GM23338 (cell line): ENCODE data around the gene AGPAT4. TPM values are rescaled to one million over a fixed set of nuclear protein-coding genes. Genes with fewer than 3 reads are reported as not detected.

ENCODE experiments used
- ATAC-seq: fragments of 200-7000 bp; cut with Tn5 transposase; 3 replicates; pipeline ENCODE4 v1.9.1; 2020
- DNase-seq: peaks from one replicate; pipeline ENCODE4 v3.0.0-alpha.2; 2015; ENCODE audit warnings: low spot score
- H2AFZ ChIP-seq: fragments of 200-600 bp; sonication (generic); 2 replicates; pipeline ENCODE4 v1.8.0; 2016; ENCODE audit warnings: antibody characterized with exemption, mild to moderate bottlenecking, moderate library complexity
- H3F3A ChIP-seq: fragments of 200-600 bp; sonication (generic); replicated peaks from 2 replicates; pipeline ENCODE4 v1.8.0; 2017; ENCODE audit warnings: antibody characterized with exemption, mixed run types, low read depth
- H3K27ac ChIP-seq: fragments of 200-600 bp; sonication (generic); 2 replicates; pipeline ENCODE4 v1.6.1; 2016; ENCODE audit warnings: low read depth
- H3K27me3 ChIP-seq: fragments of 200-600 bp; sonication (generic); 2 replicates; pipeline ENCODE4 v1.8.0; 2016; ENCODE audit warnings: mild to moderate bottlenecking, mixed run types, moderate library complexity; ENCODE audit not compliant: insufficient read depth
- H3K36me3 ChIP-seq: fragments of 200-600 bp; sonication (generic); 2 replicates; pipeline ENCODE4 v1.8.0; 2016; ENCODE audit warnings: mild to moderate bottlenecking; ENCODE audit not compliant: insufficient read depth
- H3K4me1 ChIP-seq: fragments of 200-600 bp; sonication (generic); 2 replicates; pipeline ENCODE4 v1.8.0; 2016; ENCODE audit warnings: mild to moderate bottlenecking, moderate library complexity; ENCODE audit not compliant: insufficient read depth
- H3K4me2 ChIP-seq: fragments of 200-600 bp; sonication (generic); 2 replicates; pipeline ENCODE4 v1.7.1; 2017; ENCODE audit warnings: mixed run types
- H3K4me3 ChIP-seq: fragments of 200-600 bp; sonication (generic); 2 replicates; pipeline ENCODE4 v1.6.1; 2016; ENCODE audit warnings: mixed run types
- H3K79me2 ChIP-seq: fragments of 200-600 bp; sonication (generic); replicated peaks from 2 replicates; pipeline ENCODE4 v1.8.0; 2017; ENCODE audit warnings: mild to moderate bottlenecking; ENCODE audit not compliant: insufficient read depth
- H3K9me2 ChIP-seq: fragments of 200-600 bp; sonication (generic); 2 replicates; pipeline ENCODE4 v1.8.0; 2017; ENCODE audit not compliant: insufficient read depth
- H4K20me1 ChIP-seq: fragments of 200-600 bp; sonication (generic); replicated peaks from 2 replicates; pipeline ENCODE4 v1.8.0; 2017; ENCODE audit warnings: mild to moderate bottlenecking; ENCODE audit not compliant: insufficient read depth
- H3K27ac Mint-ChIP-seq: 2 replicates; pipeline ENCODE4 v1.8.0; 2020; ENCODE audit warnings: inconsistent platforms, mild to moderate bottlenecking, moderate library complexity, mixed read lengths
- H3K27me3 Mint-ChIP-seq: 3 replicates; pipeline ENCODE4 v1.8.0; 2022; ENCODE audit warnings: low read depth, mild to moderate bottlenecking, moderate library complexity, mixed read lengths, inconsistent platforms; ENCODE audit not compliant: insufficient read depth, poor library complexity
- H3K36me3 Mint-ChIP-seq: 3 replicates; pipeline ENCODE4 v1.8.0; 2021; ENCODE audit warnings: low read depth, mild to moderate bottlenecking, inconsistent platforms, moderate library complexity, mixed read lengths
- H3K4me1 Mint-ChIP-seq: 3 replicates; pipeline ENCODE4 v1.8.0; 2020; ENCODE audit warnings: mild to moderate bottlenecking, inconsistent platforms, mixed read lengths
- H3K4me3 Mint-ChIP-seq: 3 replicates; pipeline ENCODE4 v1.8.0; 2021; ENCODE audit warnings: moderate library complexity, mild to moderate bottlenecking, inconsistent platforms, mixed read lengths
- H3K9me3 Mint-ChIP-seq: 3 replicates; pipeline ENCODE4 v1.8.0; 2020; ENCODE audit warnings: moderate library complexity, mild to moderate bottlenecking, inconsistent platforms, mixed read lengths
- EZH2 ChIP-seq: fragments of 200-600 bp; sonication (generic); IDR thresholded peaks from one replicate; pipeline ENCODE4 v1.8.0; 2017; ENCODE audit warnings: antibody characterized with exemption, mild to moderate bottlenecking, low read depth; ENCODE audit not compliant: unreplicated experiment
- EZH2phosphoT487 ChIP-seq: fragments of 200-600 bp; sonication (generic); IDR thresholded peaks from one replicate; pipeline ENCODE4 v1.8.1; 2018; ENCODE audit warnings: antibody characterized with exemption; ENCODE audit not compliant: unreplicated experiment
- JUNB ChIP-seq: IDR thresholded peaks from one replicate; pipeline ENCODE4 v1.6.1; 2016; ENCODE audit warnings: antibody characterized with exemption; ENCODE audit not compliant: unreplicated experiment
- NANOG ChIP-seq: IDR thresholded peaks from 2 replicates; pipeline ENCODE4 v1.6.1; 2016; ENCODE audit warnings: antibody characterized with exemption, borderline replicate concordance
- POLR2AphosphoS5 ChIP-seq: IDR thresholded peaks from 2 replicates; pipeline ENCODE4 v1.6.1; 2016; ENCODE audit warnings: antibody characterized with exemption, low read depth
- ZNF114 ChIP-seq: fragments of 250-450 bp; sonication (Bioruptor Pico); IDR thresholded peaks from 2 replicates; pipeline ENCODE4 v1.5.0; 2020; ENCODE audit warnings: mild to moderate bottlenecking, moderate library complexity
- polyA plus RNA-seq: library from polyadenylated mRNA; unstranded; fragments of >200 nt; fragmentation: Nextera tagmentation; extraction: Ambion mirVana; gene quantifications from 2 replicates; pipeline ENCODE4 v1.2.1, GENCODE V29; 2016
- total RNA-seq: library from RNA; depleted of rRNA; stranded (reverse); fragments of >200 nt; shearing (Covaris generic); gene quantifications from 2 replicates; pipeline ENCODE4 v1.2.3, GENCODE V29; 2014
- TF ChIP-seq, protein P1 (sequence below): fragments of 250-450 bp; sonication (Bioruptor Pico); IDR thresholded peaks from 2 replicates; pipeline ENCODE4 v1.5.0; 2020; ENCODE audit warnings: mild to moderate bottlenecking, moderate library complexity

AGPAT4 gene
- total and polyA plus RNA-seq, 2 experiments from 2014 or later: 8.9 to 19.3 TPM

DNA sequence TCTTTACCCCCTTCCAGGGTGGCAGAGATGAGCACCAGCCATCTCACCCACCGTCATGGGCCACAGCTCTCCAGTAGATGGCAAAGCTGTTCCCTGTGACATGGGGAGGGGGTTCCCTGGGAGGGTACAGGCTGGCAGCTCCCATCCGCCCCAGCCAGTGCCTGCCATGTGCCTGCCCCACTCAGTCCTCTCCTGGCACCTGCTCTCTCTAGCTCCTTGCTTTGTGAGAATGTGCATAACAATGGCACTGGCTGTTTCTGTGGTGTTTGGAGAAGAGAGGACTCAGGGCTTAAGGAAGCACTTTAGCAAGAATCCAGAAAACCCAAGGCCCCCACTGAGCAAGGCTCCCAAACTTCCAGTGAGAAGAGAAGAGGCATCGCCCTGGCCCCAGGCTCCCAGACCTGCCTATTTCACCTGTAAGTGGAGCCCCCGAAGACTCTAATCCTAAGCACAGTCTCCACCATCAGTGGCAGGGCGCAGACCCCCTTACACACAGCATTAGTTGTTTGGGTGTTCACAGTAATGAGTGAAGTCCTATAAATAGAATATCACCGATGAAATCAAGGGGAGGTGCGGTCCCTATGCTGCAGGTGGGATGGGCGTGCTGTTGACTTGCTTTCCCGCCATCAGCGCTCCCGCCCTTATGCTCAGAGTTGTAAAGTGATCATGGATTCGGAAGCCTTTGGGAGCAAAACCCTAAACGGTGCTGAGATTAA is 110.2 kb downstream of the AGPAT4 start:
- TF ChIP-seq POLR2AphosphoS5 (no peak), JUNB (no peak), EZH2 (no peak), EZH2phosphoT487 (no peak), NANOG (no peak), ZNF114 (CRISPR knock-in tag) (no peak)
- TF ChIP-seq, protein P1, sequence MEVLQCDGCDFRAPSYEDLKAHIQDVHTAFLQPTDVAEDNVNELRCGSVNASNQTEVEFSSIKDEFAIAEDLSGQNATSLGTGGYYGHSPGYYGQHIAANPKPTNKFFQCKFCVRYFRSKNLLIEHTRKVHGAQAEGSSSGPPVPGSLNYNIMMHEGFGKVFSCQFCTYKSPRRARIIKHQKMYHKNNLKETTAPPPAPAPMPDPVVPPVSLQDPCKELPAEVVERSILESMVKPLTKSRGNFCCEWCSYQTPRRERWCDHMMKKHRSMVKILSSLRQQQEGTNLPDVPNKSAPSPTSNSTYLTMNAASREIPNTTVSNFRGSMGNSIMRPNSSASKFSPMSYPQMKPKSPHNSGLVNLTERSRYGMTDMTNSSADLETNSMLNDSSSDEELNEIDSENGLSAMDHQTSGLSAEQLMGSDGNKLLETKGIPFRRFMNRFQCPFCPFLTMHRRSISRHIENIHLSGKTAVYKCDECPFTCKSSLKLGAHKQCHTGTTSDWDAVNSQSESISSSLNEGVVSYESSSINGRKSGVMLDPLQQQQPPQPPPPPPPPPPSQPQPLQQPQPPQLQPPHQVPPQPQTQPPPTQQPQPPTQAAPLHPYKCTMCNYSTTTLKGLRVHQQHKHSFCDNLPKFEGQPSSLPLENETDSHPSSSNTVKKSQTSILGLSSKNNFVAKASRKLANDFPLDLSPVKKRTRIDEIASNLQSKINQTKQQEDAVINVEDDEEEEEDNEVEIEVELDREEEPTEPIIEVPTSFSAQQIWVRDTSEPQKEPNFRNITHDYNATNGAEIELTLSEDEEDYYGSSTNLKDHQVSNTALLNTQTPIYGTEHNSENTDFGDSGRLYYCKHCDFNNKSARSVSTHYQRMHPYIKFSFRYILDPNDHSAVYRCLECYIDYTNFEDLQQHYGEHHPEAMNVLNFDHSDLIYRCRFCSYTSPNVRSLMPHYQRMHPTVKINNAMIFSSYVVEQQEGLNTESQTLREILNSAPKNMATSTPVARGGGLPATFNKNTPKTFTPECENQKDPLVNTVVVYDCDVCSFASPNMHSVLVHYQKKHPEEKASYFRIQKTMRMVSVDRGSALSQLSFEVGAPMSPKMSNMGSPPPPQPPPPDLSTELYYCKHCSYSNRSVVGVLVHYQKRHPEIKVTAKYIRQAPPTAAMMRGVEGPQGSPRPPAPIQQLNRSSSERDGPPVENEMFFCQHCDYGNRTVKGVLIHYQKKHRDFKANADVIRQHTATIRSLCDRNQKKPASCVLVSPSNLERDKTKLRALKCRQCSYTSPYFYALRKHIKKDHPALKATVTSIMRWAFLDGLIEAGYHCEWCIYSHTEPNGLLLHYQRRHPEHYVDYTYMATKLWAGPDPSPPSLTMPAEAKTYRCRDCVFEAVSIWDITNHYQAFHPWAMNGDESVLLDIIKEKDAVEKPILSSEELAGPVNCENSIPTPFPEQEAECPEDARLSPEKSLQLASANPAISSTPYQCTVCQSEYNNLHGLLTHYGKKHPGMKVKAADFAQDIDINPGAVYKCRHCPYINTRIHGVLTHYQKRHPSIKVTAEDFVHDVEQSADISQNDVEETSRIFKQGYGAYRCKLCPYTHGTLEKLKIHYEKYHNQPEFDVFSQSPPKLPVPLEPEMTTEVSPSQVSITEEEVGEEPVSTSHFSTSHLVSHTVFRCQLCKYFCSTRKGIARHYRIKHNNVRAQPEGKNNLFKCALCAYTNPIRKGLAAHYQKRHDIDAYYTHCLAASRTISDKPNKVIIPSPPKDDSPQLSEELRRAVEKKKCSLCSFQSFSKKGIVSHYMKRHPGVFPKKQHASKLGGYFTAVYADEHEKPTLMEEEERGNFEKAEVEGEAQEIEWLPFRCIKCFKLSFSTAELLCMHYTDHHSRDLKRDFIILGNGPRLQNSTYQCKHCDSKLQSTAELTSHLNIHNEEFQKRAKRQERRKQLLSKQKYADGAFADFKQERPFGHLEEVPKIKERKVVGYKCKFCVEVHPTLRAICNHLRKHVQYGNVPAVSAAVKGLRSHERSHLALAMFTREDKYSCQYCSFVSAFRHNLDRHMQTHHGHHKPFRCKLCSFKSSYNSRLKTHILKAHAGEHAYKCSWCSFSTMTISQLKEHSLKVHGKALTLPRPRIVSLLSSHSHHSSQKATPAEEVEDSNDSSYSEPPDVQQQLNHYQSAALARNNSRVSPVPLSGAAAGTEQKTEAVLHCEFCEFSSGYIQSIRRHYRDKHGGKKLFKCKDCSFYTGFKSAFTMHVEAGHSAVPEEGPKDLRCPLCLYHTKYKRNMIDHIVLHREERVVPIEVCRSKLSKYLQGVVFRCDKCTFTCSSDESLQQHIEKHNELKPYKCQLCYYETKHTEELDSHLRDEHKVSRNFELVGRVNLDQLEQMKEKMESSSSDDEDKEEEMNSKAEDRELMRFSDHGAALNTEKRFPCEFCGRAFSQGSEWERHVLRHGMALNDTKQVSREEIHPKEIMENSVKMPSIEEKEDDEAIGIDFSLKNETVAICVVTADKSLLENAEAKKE (CRISPR knock-in tag): peak; percentile 73
- no peaks in the 10 kb centered on the region for H3K9me3 Mint-ChIP-seq
- peaks cover 7% of the 10 kb centered on the region for H3K27me3 Mint-ChIP-seq
- Histone ChIP-seq H3K36me3 (no peaks in the 10 kb centered on the region), H3K27ac (no peak overlapping the region), H3K9me2 (no peaks in the 10 kb centered on the region), H3F3A (no peaks in the 10 kb centered on the region), H3K4me1 (peaks cover 10% of the 10 kb centered on the region), H2AFZ (no peak overlapping the region), H3K4me3 (no peak overlapping the region), H3K79me2 (peaks cover 9% of the 10 kb centered on the region), H3K4me2 (no peak overlapping the region; the same call in 1 of the 2 replicates), H3K27me3 (no peaks in the 10 kb centered on the region), H4K20me1 (peaks cover 8% of the 10 kb centered on the region; the same call in 1 of the 2 replicates)
- no peak overlapping the region for H3K4me3 Mint-ChIP-seq
- DNase-seq (peak; percentile 58), ATAC-seq (peak; percentile 85)
- no peak overlapping the region for H3K27ac Mint-ChIP-seq
- H3K4me1 Mint-ChIP-seq: peaks cover 37% of the 10 kb centered on the region
- H3K36me3 Mint-ChIP-seq: peaks cover 64% of the 10 kb centered on the region
